Small intestine (tissue), 7 donors: Measurements from ENCODE around the gene KPNB1. TPM values are rescaled to one million over a fixed set of nuclear protein-coding genes. Genes with fewer than 3 reads are reported as not detected.

Experiments
- DNase-seq, 2 donors: peaks; one replicate each; pipeline versions ENCODE4 v3.0.0 to v3.0.0-alpha.2; 2013
- FAIRE-seq: peaks from 2 replicates; lab custom pipeline; 2012; peaks lifted over from hg19 to GRCh38; lab: Jason Lieb, UNC
- H3K27ac ChIP-seq, 3 donors: one replicate each; pipeline ENCODE4 v1.5.1; 2013; ENCODE audit warnings: low read length in 2 of 3, mild to moderate bottlenecking in 2 of 3, control low read depth in 1 of 3, inconsistent platforms in 1 of 3, low read depth in 1 of 3, moderate library complexity in 1 of 3
- H3K27me3 ChIP-seq, 3 donors: one replicate each; pipeline ENCODE4 v1.6.1; 2013; ENCODE audit warnings: low read length in 3 of 3, inconsistent platforms in 1 of 3; ENCODE audit not compliant: control insufficient read depth in 3 of 3, insufficient read depth in 3 of 3
- H3K36me3 ChIP-seq, 3 donors: one replicate each; pipeline ENCODE4 v1.6.1; 2013; ENCODE audit warnings: low read length in 3 of 3, inconsistent platforms in 1 of 3, low read depth in 1 of 3, mild to moderate bottlenecking in 1 of 3, moderate library complexity in 1 of 3; ENCODE audit not compliant: control insufficient read depth in 3 of 3, insufficient read depth in 2 of 3
- H3K4me1 ChIP-seq, 3 donors: one replicate each; pipeline ENCODE4 v1.6.1; 2013; ENCODE audit warnings: low read length in 2 of 3, inconsistent platforms in 1 of 3, low read depth in 1 of 3, mild to moderate bottlenecking in 1 of 3, moderate library complexity in 1 of 3; ENCODE audit not compliant: control insufficient read depth in 3 of 3, insufficient read depth in 2 of 3
- H3K4me3 ChIP-seq, 3 donors: one replicate each; pipeline ENCODE4 v1.5.1; 2013; ENCODE audit warnings: low read length in 3 of 3, control low read depth in 1 of 3, inconsistent platforms in 1 of 3, low read depth in 1 of 3, mild to moderate bottlenecking in 1 of 3, moderate library complexity in 1 of 3
- H3K9me3 ChIP-seq, 2 donors: one replicate each; pipeline ENCODE4 v1.6.1; 2013; ENCODE audit warnings: low read depth in 1 of 2, low read length in 1 of 2; ENCODE audit not compliant: control insufficient read depth in 2 of 2, insufficient read depth in 1 of 2
- WGBS, 3 donors: extraction: QIAGEN DNeasy Blood & Tissue Kit; methylation state at CpG; one replicate each; pipeline ENCODE4 v1.1.7; 2013; 5-methylcytosine and 5-hydroxymethylcytosine counted together
- polyA plus RNA-seq, 4 donors: library from polyadenylated mRNA; stranded (reverse) in 3 of 4; unstranded in 1 of 4; fragments of 200-250 nt in 3 of 4; fragments of 120-200 nt in 1 of 4; gene quantifications; one replicate each; pipeline versions ENCODE4 v1.2.1 to v1.2.3, GENCODE V29; 2013
- donor health status: healthy with polysubstance abuse.
- donor health status: control.
- donor health status: control.
- donor health status: Bipolar disorder and iron deficiency.
- donor health status: healthy.

KPNB1 gene
- polyA plus RNA-seq, 4 donors, result 25.9 to 160 (median 54.7) TPM

DNA sequence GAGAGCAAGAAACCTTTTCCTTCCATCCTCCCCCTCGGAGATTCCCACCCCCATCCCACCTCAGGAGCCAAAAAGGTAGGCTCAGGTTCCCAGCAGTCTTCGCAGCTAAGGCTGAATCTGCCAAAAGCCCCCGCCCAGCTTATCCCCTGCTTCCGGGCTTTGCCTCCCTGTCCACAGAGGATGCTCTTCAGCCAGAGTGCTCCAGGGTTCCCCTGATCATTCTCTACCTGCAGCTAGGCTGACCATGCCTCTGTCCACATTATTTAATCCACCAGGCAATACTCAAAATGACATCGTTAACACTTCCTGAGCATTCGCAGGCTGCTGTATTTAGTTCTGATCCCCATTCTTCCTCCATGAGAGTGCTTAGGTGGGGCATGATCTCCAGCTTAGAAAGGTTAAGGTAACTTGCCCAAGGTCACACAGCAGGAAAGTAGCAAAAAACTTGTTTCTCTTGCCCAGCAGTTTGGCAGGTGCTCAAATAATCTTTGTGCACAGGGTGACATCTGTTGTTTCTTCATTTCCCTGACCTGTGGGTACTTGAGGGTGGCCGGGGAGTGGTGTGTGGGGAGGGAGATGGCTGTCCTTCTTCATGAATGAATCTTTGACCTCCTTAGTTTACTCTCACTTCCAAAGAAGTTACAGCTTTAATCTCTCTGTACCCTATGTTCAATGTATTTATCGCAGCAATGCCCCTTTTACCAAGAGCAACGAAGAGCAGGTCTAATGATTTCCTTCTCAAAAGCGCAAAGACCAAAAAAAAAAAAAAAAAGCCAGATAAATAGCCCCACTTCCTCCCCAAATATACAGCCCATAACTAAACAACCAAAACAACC is 43.4 kb downstream of the KPNB1 start:
- H3K4me3 ChIP-seq, result peak overlapping the region; percentile 63 to 74 (median 69)
- peaks cover 0 to 10% (median 0%) of the 10 kb centered on the region in 3 donors for H3K36me3 ChIP-seq
- DNase-seq (peak in 1 of 2 donors; percentile 44), FAIRE-seq (no peak)
- peaks cover 0 to 2% (median 0%) of the 10 kb centered on the region in 3 donors for H3K27me3 ChIP-seq
- H3K27ac ChIP-seq, result peak overlapping the region in 2 of 3 donors; percentile 44
- 12 to 24% (median 20%) methylated on average over 10 of the region's 10 CpGs for WGBS, 3 donors
- H3K9me3 ChIP-seq, result no peaks in the 10 kb centered on the region
- peaks cover 0 to 9% (median 6%) of the 10 kb centered on the region in 3 donors for H3K4me1 ChIP-seq

DNA sequence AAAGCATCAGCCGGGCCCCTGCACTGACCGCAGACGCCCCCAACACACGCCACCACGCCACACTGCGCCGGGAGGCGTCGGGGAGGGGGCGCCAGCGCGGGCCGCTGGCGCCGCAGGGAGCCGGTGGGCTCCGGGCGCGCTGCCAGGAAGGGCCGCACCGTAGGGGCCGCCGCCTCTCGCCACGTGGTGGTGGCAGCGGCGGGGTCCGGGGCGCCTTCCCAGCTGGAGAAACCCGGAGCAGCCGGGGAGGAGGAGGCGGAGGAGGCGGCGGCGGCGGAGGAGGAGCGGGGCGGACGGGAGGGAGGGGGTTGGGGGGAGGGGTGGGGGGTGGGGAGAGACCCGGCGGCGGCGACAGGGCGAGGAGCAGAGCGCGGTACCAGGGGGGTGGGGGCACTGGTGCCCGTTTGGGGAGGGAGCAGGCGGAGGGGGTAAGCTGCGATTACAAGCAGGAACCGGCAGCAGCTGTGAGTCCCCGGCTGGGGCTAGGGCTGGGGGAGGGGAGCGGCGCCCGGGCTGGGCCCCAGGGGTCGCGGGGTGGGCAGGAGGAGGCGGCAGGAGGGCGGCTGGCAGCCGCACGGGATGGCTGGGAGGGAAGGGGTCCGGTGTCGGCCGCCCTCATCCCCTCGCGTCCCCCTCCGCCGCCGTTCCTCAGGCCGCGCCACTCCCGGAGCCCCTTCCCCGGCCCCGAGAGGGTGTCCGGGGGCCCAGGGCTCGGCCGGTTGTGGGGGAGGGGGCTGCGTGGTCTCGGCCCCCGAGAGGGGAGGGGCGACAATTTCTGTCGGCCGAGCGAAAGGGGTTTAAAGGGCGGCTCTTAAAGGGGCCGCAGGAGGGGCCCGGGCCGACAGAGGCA is 44.2 kb downstream of the KPNB1 start, which contains the start of gene TBKBP1:
Gene TBKBP1, plus strand, starts transcription at position 431 of the 850 bp plus-strand sequence. CDS start 1,952 bp downstream, outside the sequence.
- H3K36me3 ChIP-seq, result peaks cover 0 to 16% (median 0%) of the 10 kb centered on the region in 3 donors
- H3K27me3 ChIP-seq, result peaks cover 0 to 2% (median 0%) of the 10 kb centered on the region in 3 donors
- H3K27ac ChIP-seq, result peak within 1 kb of the TSS in 2 of 3 donors; percentile 44 to 60
- WGBS, 3 donors, result 0 to 2% (median 1%) methylated on average over 45 to 87 of the region's 87 CpGs
- peaks cover 0 to 9% (median 6%) of the 10 kb centered on the region in 3 donors for H3K4me1 ChIP-seq
- no peaks in the 10 kb centered on the region for H3K9me3 ChIP-seq
- FAIRE-seq (no peak), DNase-seq (peak in 1 of 2 donors; percentile 70)
- peak within 1 kb of the TSS; percentile 63 to 74 (median 69) for H3K4me3 ChIP-seq

DNA sequence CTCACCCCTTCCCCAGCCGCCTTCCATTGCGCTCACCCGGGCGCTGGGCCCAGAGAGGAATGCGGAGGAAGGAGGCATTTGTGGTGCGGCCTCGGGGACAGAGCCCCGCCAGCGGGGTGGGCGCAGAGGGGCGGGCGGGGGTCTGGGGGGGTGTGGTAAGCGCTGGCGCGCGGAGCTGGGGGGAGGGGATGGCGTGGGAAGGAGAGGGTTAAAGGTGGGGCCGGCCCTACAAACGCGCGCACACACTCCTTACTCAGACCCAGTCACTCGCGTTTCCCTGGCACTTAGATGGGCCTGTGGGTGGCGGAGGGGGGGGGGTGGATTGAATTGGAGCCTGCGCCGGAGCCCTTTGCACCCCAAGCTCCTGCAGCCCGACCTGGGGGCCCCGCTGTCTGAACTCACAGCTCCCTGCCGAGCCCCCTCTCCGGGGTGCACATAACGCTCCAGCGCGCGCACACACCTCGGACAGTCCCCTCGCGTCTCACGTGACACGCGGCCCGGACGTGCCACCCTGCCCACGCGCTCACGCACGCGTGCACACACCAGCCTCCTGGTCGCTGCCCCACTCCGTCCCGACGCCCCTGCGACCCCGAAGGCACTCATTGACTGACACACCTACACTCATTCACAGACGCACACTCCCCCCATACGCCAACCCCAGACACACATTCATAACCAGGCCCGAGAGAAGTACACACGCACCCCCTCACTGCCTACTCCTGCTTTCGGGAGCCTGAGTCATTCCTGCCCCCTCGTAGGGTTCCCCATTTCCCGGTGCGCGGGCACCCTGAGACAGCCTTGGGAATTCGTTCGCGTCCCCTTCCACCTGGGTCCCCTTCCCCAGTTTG is 45.1 kb downstream of the KPNB1 start:
- H3K4me3 ChIP-seq, result peak overlapping the region; percentile 63 to 74 (median 69)
- peaks cover 0 to 23% (median 3%) of the 10 kb centered on the region in 3 donors for H3K36me3 ChIP-seq
- no peaks in the 10 kb centered on the region for H3K9me3 ChIP-seq
- H3K27me3 ChIP-seq, result peaks cover 0 to 2% (median 0%) of the 10 kb centered on the region in 3 donors
- FAIRE-seq, result no peak
- H3K27ac ChIP-seq, result peak overlapping the region in 2 of 3 donors; percentile 33 to 60
- DNase-seq, result peak in 1 of 2 donors; percentile 64
- peaks cover 0 to 9% (median 6%) of the 10 kb centered on the region in 3 donors for H3K4me1 ChIP-seq
- WGBS, 3 donors, result 1 to 5% (median 2%) methylated on average over 33 to 65 of the region's 65 CpGs

DNA sequence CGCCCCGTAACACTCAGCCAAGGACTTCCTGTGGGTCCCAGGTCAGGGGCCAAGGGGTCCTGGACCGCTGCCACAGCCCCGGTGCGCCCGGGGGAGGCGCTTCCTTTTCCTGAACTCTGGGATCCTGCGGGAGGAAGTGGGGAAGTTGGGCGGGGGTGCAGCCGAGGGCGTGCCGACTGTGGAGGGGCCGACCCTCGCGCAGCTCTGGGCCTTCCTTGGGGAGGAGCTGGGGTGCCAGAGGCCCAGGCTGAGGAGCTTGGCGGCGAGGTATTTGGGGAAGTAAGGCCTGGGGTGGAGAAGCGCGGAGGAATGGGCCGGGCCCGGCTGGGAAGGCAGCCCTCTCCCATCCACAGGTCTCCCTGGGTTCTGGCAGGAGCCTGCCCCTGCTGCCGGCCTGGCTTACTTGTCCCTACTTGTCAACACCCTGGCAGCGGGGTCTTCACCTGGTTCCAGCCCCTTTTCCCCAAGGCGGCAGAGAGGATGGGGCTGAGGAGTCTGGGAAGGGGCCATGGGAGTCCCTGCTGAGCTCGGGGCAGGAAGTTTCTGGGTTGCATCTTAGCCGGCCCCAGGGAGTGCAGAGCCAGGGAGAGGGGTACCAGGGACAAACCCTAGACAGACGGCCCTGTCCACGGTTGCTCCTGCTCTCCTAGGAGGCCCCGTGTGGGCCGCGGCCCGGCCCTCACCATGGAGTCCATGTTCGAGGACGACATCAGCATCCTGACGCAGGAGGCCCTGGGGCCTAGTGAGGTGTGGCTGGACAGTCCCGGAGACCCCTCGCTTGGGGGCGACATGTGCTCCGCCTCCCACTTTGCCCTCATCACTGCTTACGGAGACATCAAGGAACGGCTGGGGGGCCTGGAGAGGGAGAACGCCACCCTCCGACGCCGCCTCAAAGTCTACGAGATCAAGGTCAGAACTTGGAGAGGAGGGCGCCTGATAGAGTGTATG is 46.0 kb downstream of the KPNB1 start:
- Histone ChIP-seq H3K4me1 (peaks cover 0 to 9% (median 6%) of the 10 kb centered on the region in 3 donors), H3K9me3 (no peaks in the 10 kb centered on the region), H3K27me3 (peaks cover 0 to 2% (median 0%) of the 10 kb centered on the region in 3 donors), H3K4me3 (peak overlapping the region in 2 of 3 donors; percentile 69 to 74), H3K27ac (peak overlapping the region in 2 of 3 donors; percentile 32 to 33), H3K36me3 (peaks cover 0 to 28% (median 3%) of the 10 kb centered on the region in 3 donors)
- peak in 1 of 2 donors; percentile 44 for DNase-seq
- FAIRE-seq, result no peak
- WGBS, 3 donors, result 48 to 66% (median 63%) methylated on average over 39 to 47 of the region's 47 CpGs

DNA sequence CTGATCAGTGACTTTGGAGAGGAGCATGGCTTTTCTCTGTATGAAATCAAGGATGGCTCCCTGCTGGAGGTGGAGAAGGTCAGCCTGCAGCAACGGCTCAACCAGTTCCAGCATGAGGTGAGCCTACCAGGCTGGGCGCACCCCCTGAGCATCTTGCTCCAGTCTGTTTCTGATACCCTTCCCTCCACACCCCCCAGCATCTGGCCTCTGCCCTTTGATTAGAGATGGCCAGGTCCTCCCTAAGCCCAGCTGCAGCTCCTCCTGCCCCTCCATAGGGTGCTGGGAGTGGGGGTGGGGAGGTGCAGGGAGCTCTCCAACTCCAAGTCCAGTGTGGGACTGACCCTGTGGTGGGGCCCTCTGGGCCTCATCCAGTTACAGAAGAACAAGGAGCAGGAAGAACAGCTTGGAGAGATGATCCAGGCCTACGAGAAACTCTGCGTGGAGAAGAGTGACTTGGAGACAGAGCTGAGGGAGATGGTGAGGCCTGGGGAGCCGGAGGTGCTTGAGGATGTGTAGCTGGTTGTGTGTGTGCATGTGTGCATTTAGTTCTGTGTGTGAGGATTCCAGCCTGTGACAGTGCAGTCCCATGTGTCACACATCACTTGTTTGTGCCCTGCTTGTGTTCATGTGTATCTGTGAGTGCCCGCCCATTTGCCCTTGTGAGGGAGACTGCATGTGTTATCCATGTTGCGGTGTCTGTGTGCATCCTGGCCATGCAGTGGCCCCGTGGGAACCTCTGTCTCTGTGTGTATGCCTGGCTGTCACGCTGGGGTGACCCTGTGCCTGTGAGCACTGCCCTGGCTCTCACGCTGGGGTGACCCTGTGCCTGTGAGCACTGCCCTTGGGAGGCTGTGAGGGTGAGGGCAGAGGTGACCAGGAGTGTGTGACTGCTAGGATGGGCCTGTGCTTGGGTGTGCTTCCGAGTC is 47.3 kb downstream of the KPNB1 start:
- no peak overlapping the region for H3K4me3 ChIP-seq
- DNase-seq (no peak), FAIRE-seq (no peak)
- H3K27ac ChIP-seq, result no peak overlapping the region
- H3K9me3 ChIP-seq, result no peaks in the 10 kb centered on the region
- 69 to 73% (median 69%) methylated on average over 11 of the region's 11 CpGs for WGBS, 3 donors
- peaks cover 0 to 39% (median 3%) of the 10 kb centered on the region in 3 donors for H3K36me3 ChIP-seq
- peaks cover 0 to 1% (median 0%) of the 10 kb centered on the region in 3 donors for H3K27me3 ChIP-seq
- H3K4me1 ChIP-seq, result peaks cover 0 to 9% (median 6%) of the 10 kb centered on the region in 3 donors

DNA sequence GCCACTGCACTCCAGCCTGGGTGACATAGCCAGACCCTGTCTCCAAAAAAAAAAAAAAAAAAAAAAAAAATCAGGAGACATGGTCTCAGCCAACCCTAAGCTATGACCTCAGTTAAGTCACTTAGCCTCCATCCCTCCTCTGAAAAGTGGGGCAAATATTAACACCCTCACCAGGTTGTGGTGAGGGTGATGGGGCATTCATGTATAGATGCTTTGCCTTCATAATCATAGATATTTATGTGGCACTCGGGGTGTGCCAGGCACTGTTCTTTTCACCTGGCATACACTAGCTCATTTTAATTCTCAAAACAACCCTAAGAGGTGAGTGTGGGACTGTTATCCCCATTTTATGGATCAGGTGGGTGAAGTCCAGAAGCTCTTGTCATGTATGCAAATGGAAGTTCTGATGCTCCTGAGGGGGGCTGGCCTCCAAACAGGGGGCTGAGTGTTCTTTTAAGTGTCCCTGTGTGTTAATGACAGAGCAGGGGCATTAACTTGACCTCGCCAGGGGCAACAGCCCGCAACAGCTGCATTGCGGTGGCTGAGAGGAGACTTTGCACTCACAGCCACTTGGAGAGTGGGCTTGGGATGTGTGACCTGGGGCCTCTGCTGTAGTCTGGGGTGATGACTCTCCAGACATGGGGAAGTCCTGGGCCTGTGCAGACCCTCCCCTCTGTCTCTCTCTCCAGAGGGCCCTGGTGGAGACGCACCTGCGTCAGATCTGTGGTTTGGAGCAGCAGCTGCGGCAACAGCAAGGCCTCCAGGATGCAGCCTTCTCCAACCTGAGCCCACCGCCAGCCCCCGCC is 48.4 kb downstream of the KPNB1 start:
- 61 to 72% (median 69%) methylated on average over 9 of the region's 9 CpGs for WGBS, 3 donors
- DNase-seq, result no peak
- H3K4me1 ChIP-seq, result peaks cover 0 to 9% (median 2%) of the 10 kb centered on the region in 3 donors
- no peak for FAIRE-seq
- no peaks in the 10 kb centered on the region for H3K9me3 ChIP-seq
- H3K27ac ChIP-seq, result no peak overlapping the region
- H3K4me3 ChIP-seq, result no peak overlapping the region
- no peaks in the 10 kb centered on the region for H3K27me3 ChIP-seq
- peaks cover 0 to 47% (median 3%) of the 10 kb centered on the region in 3 donors for H3K36me3 ChIP-seq
